HL-60 (cell line): ENCODE measurements around the gene CLDND1.

Source experiments
- DNase-seq, 2 experiments: peaks; one replicate each; pipeline ENCODE4 v3.0.0-alpha.2; 2010 to 2020; ENCODE audit warnings: low read depth in 1 of 2, low spot score in 1 of 2
- H3K27ac ChIP-seq: fragments of 250-450 bp; sonication (Bioruptor Pico); replicated peaks from 2 replicates; pipeline ENCODE4 v1.5.1; 2020; ENCODE audit warnings: mild to moderate bottlenecking, moderate library complexity
- H3K27me3 ChIP-seq: fragments of 250-450 bp; sonication (Bioruptor Pico); 2 replicates; pipeline ENCODE4 v1.5.1; 2021; ENCODE audit warnings: mild to moderate bottlenecking, moderate library complexity; ENCODE audit not compliant: insufficient read depth, poor library complexity, severe bottlenecking
- H3K4me3 ChIP-seq: replicated peaks from 2 replicates; pipeline ENCODE4 v1.5.1; 2011; ENCODE audit warnings: mild to moderate bottlenecking, control low read depth, low read length; ENCODE audit not compliant: insufficient read depth
- CTCF ChIP-seq: IDR thresholded peaks from one replicate; pipeline ENCODE4 v1.5.1; 2011; ENCODE audit warnings: low read length, control low read depth, inconsistent platforms; ENCODE audit not compliant: insufficient read depth
- GABPA ChIP-seq: IDR thresholded peaks from 2 replicates; pipeline ENCODE4 v1.6.1; 2012; ENCODE audit warnings: low read depth
- POLR2AphosphoS5 ChIP-seq: IDR thresholded peaks from 2 replicates; pipeline ENCODE4 v1.6.1; 2012; ENCODE audit warnings: low read depth
- REST ChIP-seq: IDR thresholded peaks from 2 replicates; pipeline ENCODE4 v1.6.1; 2012; ENCODE audit warnings: low read depth; ENCODE audit not compliant: insufficient replicate concordance
- SPI1 ChIP-seq: IDR thresholded peaks from 2 replicates; pipeline ENCODE4 v1.6.1; 2012; ENCODE audit warnings: low read depth, mild to moderate bottlenecking, borderline replicate concordance

The CLDND1 gene

GRCh38 chr3:98513091-98513511 lies 9.6 kb downstream of the CLDND1 start:
- H3K4me3 ChIP-seq: no peak overlapping the region
- H3K27ac ChIP-seq: no peak overlapping the region
- DNase-seq: peak; percentile 80 to 82
- H3K27me3 ChIP-seq: no peaks in the 10 kb centered on the region
- no peak for TF ChIP-seq CTCF
- TF ChIP-seq POLR2AphosphoS5: peak; percentile 61
- peak; percentile 50 for TF ChIP-seq REST
- TF ChIP-seq SPI1: no peak
- no peak for TF ChIP-seq GABPA

- H3K27me3 ChIP-seq: no peaks in the 10 kb centered on the region
- H3K27ac ChIP-seq: no peak overlapping the region
- no peak for DNase-seq
- no peak overlapping the region for H3K4me3 ChIP-seq
- TF ChIP-seq POLR2AphosphoS5: no peak
- TF ChIP-seq REST: no peak
- no peak for TF ChIP-seq GABPA
- no peak for TF ChIP-seq CTCF
- TF ChIP-seq SPI1: no peak
These were observed 10.1 kb downstream of the CLDND1 start for GRCh38 chr3:98512576-98512975.

DNA sequence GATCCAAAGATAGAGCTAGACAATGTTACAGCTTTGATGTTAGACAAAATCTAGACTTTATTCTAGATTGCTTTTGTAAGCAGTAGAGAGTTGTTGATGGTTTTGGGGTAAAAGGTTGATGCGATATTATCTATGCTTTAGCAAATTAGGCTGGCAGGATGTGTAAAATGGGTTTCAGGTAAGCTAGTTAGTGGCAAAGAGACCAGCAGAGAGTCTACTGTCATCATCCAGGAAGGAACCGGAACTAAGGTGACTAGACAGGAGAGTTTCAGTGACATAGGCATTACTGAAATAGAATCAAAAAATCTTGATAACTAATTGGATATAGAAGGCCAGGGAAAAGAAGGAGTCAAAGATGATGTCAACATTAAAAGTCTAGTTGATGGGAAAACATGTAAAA lies 14.1 kb downstream of the CLDND1 start:
- Histone ChIP-seq H3K27me3 (no peaks in the 10 kb centered on the region), H3K27ac (no peak overlapping the region), H3K4me3 (no peak overlapping the region)
- no peak for DNase-seq
- no peak for TF ChIP-seq SPI1
- TF ChIP-seq GABPA: no peak
- TF ChIP-seq REST: no peak
- TF ChIP-seq POLR2AphosphoS5: no peak
- no peak for TF ChIP-seq CTCF
